GM23338 (cell line): ENCODE results near the gene TASOR2.

Experiments used
- EZH2 ChIP-seq: fragments of 200-600 bp; sonication (generic); IDR thresholded peaks from one replicate; pipeline ENCODE4 v1.8.0; 2017; ENCODE audit warnings: antibody characterized with exemption, mild to moderate bottlenecking, low read depth; ENCODE audit not compliant: unreplicated experiment
- EZH2phosphoT487 ChIP-seq: fragments of 200-600 bp; sonication (generic); IDR thresholded peaks from one replicate; pipeline ENCODE4 v1.8.1; 2018; ENCODE audit warnings: antibody characterized with exemption; ENCODE audit not compliant: unreplicated experiment
- TF ChIP-seq, protein P1 (sequence below), 2 experiments: fragments of 200-600 bp in 1 of 2; sonication (generic) in 1 of 2; conservative IDR thresholded peaks; 2 replicates each; pipeline versions ENCODE4 v1.5.1 to v1.6.1; 2016 to 2017; ENCODE audit warnings: antibody characterized with exemption in 2 of 2, low read depth in 2 of 2, mild to moderate bottlenecking in 2 of 2, moderate library complexity in 1 of 2

DNA sequence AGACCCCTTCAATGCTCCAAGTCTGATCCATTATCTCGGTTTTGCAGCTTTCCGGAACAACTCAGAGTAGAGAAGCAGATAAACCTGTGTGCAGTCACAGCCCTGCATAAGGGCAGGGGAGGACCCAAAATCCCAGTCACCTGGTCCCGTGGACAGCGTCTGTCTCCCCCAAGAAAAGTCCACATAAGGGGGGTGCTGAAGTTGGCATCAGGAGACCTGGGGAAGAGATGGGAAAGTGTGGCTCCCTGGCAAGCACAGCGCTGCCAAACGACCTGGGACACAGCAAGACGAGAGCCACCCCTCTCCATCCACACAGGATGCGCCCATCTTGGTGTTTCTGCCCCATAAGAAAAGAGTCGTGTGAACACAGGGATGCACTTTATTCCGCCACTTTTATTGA, 46.1 kb upstream of the TASOR2 start:
- TF ChIP-seq, protein P1, sequence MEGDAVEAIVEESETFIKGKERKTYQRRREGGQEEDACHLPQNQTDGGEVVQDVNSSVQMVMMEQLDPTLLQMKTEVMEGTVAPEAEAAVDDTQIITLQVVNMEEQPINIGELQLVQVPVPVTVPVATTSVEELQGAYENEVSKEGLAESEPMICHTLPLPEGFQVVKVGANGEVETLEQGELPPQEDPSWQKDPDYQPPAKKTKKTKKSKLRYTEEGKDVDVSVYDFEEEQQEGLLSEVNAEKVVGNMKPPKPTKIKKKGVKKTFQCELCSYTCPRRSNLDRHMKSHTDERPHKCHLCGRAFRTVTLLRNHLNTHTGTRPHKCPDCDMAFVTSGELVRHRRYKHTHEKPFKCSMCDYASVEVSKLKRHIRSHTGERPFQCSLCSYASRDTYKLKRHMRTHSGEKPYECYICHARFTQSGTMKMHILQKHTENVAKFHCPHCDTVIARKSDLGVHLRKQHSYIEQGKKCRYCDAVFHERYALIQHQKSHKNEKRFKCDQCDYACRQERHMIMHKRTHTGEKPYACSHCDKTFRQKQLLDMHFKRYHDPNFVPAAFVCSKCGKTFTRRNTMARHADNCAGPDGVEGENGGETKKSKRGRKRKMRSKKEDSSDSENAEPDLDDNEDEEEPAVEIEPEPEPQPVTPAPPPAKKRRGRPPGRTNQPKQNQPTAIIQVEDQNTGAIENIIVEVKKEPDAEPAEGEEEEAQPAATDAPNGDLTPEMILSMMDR (conservative IDR thresholded peaks at IDR 0.05; ENCODE audit: low read depth in 2 of 2), result no peak
- TF ChIP-seq EZH2, result no peak
- no peak for TF ChIP-seq EZH2phosphoT487
